Frontal cortex (tissue), 4 donors: ENCODE results near the gene CRYGC. TPM values are rescaled to one million over a fixed set of nuclear protein-coding genes. Genes with fewer than 3 reads are reported as not detected.
"Not testable (repeated sequence)": the region's sequence is repeated elsewhere in the genome, so short reads cannot be mapped to it uniquely, and the experiment has no call there.

Experiments used
- DNase-seq, 2 donors: peaks; one replicate each; pipeline ENCODE4 v3.0.0; 2012; ENCODE audit warnings: low spot score in 2 of 2
- FAIRE-seq: peaks from 2 replicates; lab custom pipeline; 2012; peaks lifted over from hg19 to GRCh38; lab: Jason Lieb, UNC
- total RNA-seq: library from RNA; depleted of rRNA; stranded (reverse); fragments of >200 nt; gene quantifications from one replicate; pipeline ENCODE4 v1.2.3, GENCODE V29; 2014
- donor health status: control.
- donor health status: control.
- donor health status: control.

The CRYGC gene
- total RNA-seq, 1 donor from 2014 or later, result not detected

- not testable (repeated sequence) for DNase-seq, FAIRE-seq
These were observed 30.9 kb downstream of the CRYGC start for GRCh38 chr2:208098701-208099100.

- DNase-seq (no peak), FAIRE-seq (no peak)
These were observed 31.4 kb downstream of the CRYGC start for GRCh38 chr2:208098267-208098666.

- FAIRE-seq (no peak), DNase-seq (no peak)
These were observed 31.8 kb downstream of the CRYGC start for GRCh38 chr2:208097801-208098200.

GRCh38 chr2:208097313-208097712 lies 32.3 kb downstream of the CRYGC start:
- FAIRE-seq (no peak), DNase-seq (no peak)

- DNase-seq, result no peak
- FAIRE-seq, result no peak
These were observed 33.5 kb downstream of the CRYGC start for GRCh38 chr2:208096080-208096479.

GRCh38 chr2:208093128-208093527 lies 36.5 kb downstream of the CRYGC start:
- FAIRE-seq (no peak), DNase-seq (no peak)

- DNase-seq (no peak), FAIRE-seq (no peak)
These were observed 37.4 kb downstream of the CRYGC start for GRCh38 chr2:208092093-208092832.

- FAIRE-seq, result no peak
- no peak for DNase-seq
These were observed 39.2 kb downstream of the CRYGC start for GRCh38 chr2:208090420-208090819.

GRCh38 chr2:208086029-208086428 lies 43.6 kb downstream of the CRYGC start:
- DNase-seq (no peak), FAIRE-seq (no peak)

GRCh38 chr2:208083807-208084206 lies 45.8 kb downstream of the CRYGC start:
- DNase-seq (no peak), FAIRE-seq (no peak)

Other genes starting within 250 kb of the CRYGC start
- 34.6 TPM for gene PLEKHM3, start 104.3 kb downstream of the CRYGC start, total RNA-seq
- 2.4 TPM for gene CRYGD, start 5.3 kb downstream of the CRYGC start, total RNA-seq
- gene CRYGB, start 16.3 kb upstream of the CRYGC start, total RNA-seq, result not detected
- not detected for gene CRYGA, start 33.8 kb upstream of the CRYGC start, total RNA-seq
- gene C2orf80, start 60.2 kb upstream of the CRYGC start, total RNA-seq, result 38.3 TPM
- gene IDH1, start 125.2 kb upstream of the CRYGC start, total RNA-seq, result 271 TPM
- gene PIKFYVE, start 136.4 kb upstream of the CRYGC start, total RNA-seq, result 46.9 TPM